Keratinocyte (primary cell): ENCODE results near the gene MED25.

Source experiments
- CTCF ChIP-seq, 3 experiments: IDR thresholded peaks in 1 of 3; conservative IDR thresholded peaks in 1 of 3; optimal IDR thresholded peaks in 1 of 3; 2 replicates in 2 of 3; 3 replicates in 1 of 3; pipeline versions ENCODE3 to v1.5.1; 2011; ENCODE audit warnings: low read length in 3 of 3, mild to moderate bottlenecking in 3 of 3, moderate library complexity in 2 of 3, control low read depth in 1 of 3, inconsistent platforms in 1 of 3; ENCODE audit not compliant: insufficient read depth in 2 of 3; ENCODE audit errors: extremely low read depth in 1 of 3
- EZH2 ChIP-seq: IDR thresholded peaks from one replicate; pipeline ENCODE4 v1.6.1; 2012; ENCODE audit warnings: inconsistent platforms, mild to moderate bottlenecking, low read length, moderate library complexity

- TF ChIP-seq CTCF (optimal IDR thresholded peaks at IDR 0.05 in 1 of 3, IDR thresholded peaks at IDR 0.05 in 1 of 3, conservative IDR thresholded peaks at IDR 0.05 in 1 of 3; ENCODE audit: extremely low read depth in 1 of 3, insufficient read depth in 2 of 3, low read length in 3 of 3) (no peak), EZH2 (no peak)
These were observed 12.7 kb downstream of the MED25 start for GRCh38 chr19:49830766-49831165.
